PFSK-1 (cell line): Measurements from ENCODE around the gene SSTR1.

Experiments used
- FOXP2 ChIP-seq: optimal IDR thresholded peaks from 2 replicates; pipeline ENCODE3; 2011; ENCODE audit warnings: borderline replicate concordance, control low read depth, inconsistent platforms; ENCODE audit not compliant: insufficient read depth; ENCODE audit errors: extremely low read length, extremely low read depth
- POLR2AphosphoS5 ChIP-seq: IDR thresholded peaks from 2 replicates; pipeline ENCODE4 v1.6.1; 2012; ENCODE audit warnings: low read depth, mild to moderate bottlenecking, control low read depth, low read length, moderate library complexity
- REST ChIP-seq, 2 experiments: IDR thresholded peaks; 2 replicates each; pipeline versions ENCODE4 v1.6.1 to v1.8.0; 2011 to 2012; ENCODE audit warnings: low read depth in 2 of 2, low read length in 2 of 2, control low read depth in 1 of 2, inconsistent platforms in 1 of 2, mild to moderate bottlenecking in 1 of 2, moderate library complexity in 1 of 2; ENCODE audit not compliant: insufficient read depth in 1 of 2
- SIN3A ChIP-seq: IDR thresholded peaks from 2 replicates; pipeline ENCODE4 v1.6.1; 2012; ENCODE audit warnings: mild to moderate bottlenecking, low read length, moderate library complexity, borderline replicate concordance; ENCODE audit not compliant: insufficient read depth
- TAF1 ChIP-seq: IDR thresholded peaks from 2 replicates; pipeline ENCODE4 v1.6.1; 2012; ENCODE audit warnings: low read length, control low read depth, borderline replicate concordance; ENCODE audit not compliant: insufficient read depth

Gene SSTR1

GRCh38 chr14:38174711-38175110 is 33.0 kb upstream of the SSTR1 start:
- no peak for TF ChIP-seq TAF1
- no peak for TF ChIP-seq POLR2AphosphoS5
- no peak for TF ChIP-seq SIN3A
- TF ChIP-seq FOXP2: no peak
- no peak for TF ChIP-seq REST (IDR thresholded peaks at IDR 0.05; ENCODE audit: insufficient read depth in 1 of 2, low read depth in 2 of 2, low read length in 2 of 2)

- no peak for TF ChIP-seq REST (IDR thresholded peaks at IDR 0.05; ENCODE audit: insufficient read depth in 1 of 2, low read depth in 2 of 2, low read length in 2 of 2)
- TF ChIP-seq TAF1: no peak
- no peak for TF ChIP-seq FOXP2
- no peak for TF ChIP-seq POLR2AphosphoS5
- no peak for TF ChIP-seq SIN3A
Measured at GRCh38 chr14:38175658-38176057, 32.0 kb upstream of the SSTR1 start.

- no peak for TF ChIP-seq TAF1
- no peak for TF ChIP-seq FOXP2
Measured at GRCh38 chr14:38176379-38176778, 31.3 kb upstream of the SSTR1 start.

- TF ChIP-seq POLR2AphosphoS5: no peak
- no peak for TF ChIP-seq FOXP2
- no peak for TF ChIP-seq SIN3A
- TF ChIP-seq TAF1: no peak
- TF ChIP-seq REST (IDR thresholded peaks at IDR 0.05; ENCODE audit: insufficient read depth in 1 of 2, low read depth in 2 of 2, low read length in 2 of 2): no peak
Measured at GRCh38 chr14:38184132-38184531, 23.6 kb upstream of the SSTR1 start.

- TF ChIP-seq FOXP2 (no peak), POLR2AphosphoS5 (no peak), TAF1 (no peak), SIN3A (no peak)
Measured at GRCh38 chr14:38185671-38186070, 22.0 kb upstream of the SSTR1 start.

- TF ChIP-seq TAF1: no peak
- TF ChIP-seq FOXP2: no peak
- no peak for TF ChIP-seq REST (IDR thresholded peaks at IDR 0.05; ENCODE audit: insufficient read depth in 1 of 2, low read depth in 2 of 2, low read length in 2 of 2)
- TF ChIP-seq SIN3A: no peak
- TF ChIP-seq POLR2AphosphoS5: no peak
Measured at GRCh38 chr14:38186216-38186615, 21.5 kb upstream of the SSTR1 start.
